NT2/D1 (cell line): Measurements from ENCODE around the gene VRK3.

ENCODE experiments used
- SUZ12 ChIP-seq: IDR thresholded peaks from 2 replicates; pipeline ENCODE4 v1.6.1; 2011; ENCODE audit not compliant: insufficient read length, insufficient read depth; ENCODE audit errors: extremely low read depth
- YY1 ChIP-seq: IDR thresholded peaks from 2 replicates; pipeline ENCODE4 v1.6.1; 2011; ENCODE audit not compliant: insufficient read length, insufficient read depth
- ZNF274 ChIP-seq: IDR thresholded peaks from 2 replicates; pipeline ENCODE4 v1.6.1; 2011; ENCODE audit warnings: mild to moderate bottlenecking, low read depth, low read length

DNA sequence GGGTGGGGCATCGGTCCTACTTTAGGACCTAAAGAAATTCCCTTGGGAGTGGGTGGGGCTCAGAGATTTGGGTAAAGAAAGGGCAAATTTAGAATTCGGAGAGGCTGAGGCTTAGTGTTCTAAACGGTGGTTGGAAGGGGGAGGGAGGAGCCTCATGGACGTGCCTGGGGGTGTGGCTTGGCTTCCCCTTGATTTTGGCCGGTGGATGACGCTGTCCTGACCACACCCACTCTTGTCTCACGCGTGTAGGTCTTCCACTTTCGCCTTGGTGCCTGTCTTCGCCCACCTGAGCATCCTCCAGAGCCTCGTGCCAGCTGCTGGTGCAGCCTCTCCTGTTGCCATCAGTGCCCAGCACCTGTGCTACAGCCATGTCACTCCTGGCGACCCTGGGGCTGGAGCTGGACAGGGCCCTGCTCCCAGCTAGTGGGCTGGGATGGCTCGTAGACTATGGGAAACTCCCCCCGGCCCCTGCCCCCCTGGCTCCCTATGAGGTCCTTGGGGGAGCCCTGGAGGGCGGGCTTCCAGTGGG is 94.6 kb downstream of the VRK3 start:
- TF ChIP-seq SUZ12 (no peak), YY1 (no peak), ZNF274 (no peak)
